HEK293 (cell line): ENCODE measurements around the gene RAB11FIP3.

Experiments used
- CTCF ChIP-seq: fragments of 450-650 bp; formaldehyde crosslinking; IDR thresholded peaks from 2 replicates; pipeline ENCODE4 v1.5.1; 2016; ENCODE audit warnings: missing biosample characterization, missing genetic modification characterization
- SALL2 ChIP-seq: fragments of 450-650 bp; formaldehyde crosslinking; IDR thresholded peaks from 2 replicates; pipeline ENCODE4 v1.5.0; 2017; ENCODE audit warnings: missing biosample characterization, mild to moderate bottlenecking, missing genetic modification characterization, borderline replicate concordance
- YY1 ChIP-seq: fragments of 450-650 bp; formaldehyde crosslinking; IDR thresholded peaks from 2 replicates; pipeline ENCODE4 v1.5.1; 2018; ENCODE audit warnings: missing biosample characterization, missing genetic modification characterization
- ZNF394 ChIP-seq: fragments of 450-650 bp; formaldehyde crosslinking; IDR thresholded peaks from 2 replicates; pipeline ENCODE4 v1.5.1; 2016; ENCODE audit warnings: missing biosample characterization, missing genetic modification characterization, mild to moderate bottlenecking, moderate library complexity, borderline replicate concordance

- TF ChIP-seq CTCF (tag by site-specific recombination): no peak
- TF ChIP-seq ZNF394 (tag by site-specific recombination): no peak
- TF ChIP-seq YY1 (tag by site-specific recombination): no peak
- no peak for TF ChIP-seq SALL2 (tag by site-specific recombination)
Observed at GRCh38 chr16:519425-519824, 94.0 kb downstream of the RAB11FIP3 start.
